RKO (cell line): ENCODE results near the gene TWF1.
"Not testable (repeated sequence)": the region's sequence is repeated elsewhere in the genome, so short reads cannot be mapped to it uniquely, and the experiment has no call there.

Experiments
- DNase-seq: peaks from one replicate; pipeline ENCODE4 v3.0.0-alpha.2; 2016; ENCODE audit warnings: low spot score

Gene TWF1

DNA sequence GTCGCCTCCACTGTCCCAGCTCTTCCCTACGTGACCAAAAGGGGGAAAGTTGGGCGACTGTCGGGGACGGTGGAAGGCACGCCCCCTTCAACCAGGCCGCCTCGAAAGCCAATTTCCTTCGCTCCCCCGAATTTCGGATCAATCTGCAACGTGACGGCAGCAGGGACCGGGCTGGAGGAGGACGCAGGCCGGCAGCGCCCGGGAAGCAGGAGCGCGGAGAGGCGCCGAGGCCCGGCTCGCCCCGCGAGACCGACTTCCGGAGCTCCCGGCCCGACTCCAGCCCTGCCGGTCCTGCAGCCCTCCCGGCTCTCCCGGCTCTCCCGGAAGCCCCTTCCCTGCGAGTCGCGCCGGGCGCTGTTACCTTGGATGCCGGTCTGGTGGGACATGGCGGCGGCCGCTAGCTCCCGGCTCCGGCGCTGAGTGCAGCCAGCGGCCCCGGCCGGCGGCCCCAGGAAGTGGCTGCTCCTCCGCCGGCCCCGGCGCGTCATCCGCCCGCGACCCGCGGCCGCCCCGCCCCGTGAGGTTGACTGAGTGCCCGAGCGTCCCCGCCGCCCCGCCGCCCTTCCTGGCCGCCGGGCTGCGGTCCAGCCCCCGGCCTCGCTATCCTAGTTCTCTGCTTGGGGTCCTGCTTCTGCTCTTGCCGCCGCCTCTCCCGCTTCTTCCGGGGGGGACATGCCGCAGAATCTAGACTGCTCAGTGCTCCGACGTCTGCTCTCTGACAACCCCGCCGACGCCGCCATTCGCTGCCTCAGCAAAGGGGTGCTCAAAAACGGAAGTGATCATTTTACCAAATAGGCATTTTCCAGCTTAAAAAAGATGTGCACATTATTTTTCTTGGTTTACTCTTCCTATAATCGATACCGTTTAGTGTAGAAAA, at the start of gene TWF1:
Gene TWF1 (minus strand): TSS at position 458 of the 877 bp plus-strand sequence. CDS start 72 bp downstream, at position 386.
- peak; percentile 82 for DNase-seq

DNA sequence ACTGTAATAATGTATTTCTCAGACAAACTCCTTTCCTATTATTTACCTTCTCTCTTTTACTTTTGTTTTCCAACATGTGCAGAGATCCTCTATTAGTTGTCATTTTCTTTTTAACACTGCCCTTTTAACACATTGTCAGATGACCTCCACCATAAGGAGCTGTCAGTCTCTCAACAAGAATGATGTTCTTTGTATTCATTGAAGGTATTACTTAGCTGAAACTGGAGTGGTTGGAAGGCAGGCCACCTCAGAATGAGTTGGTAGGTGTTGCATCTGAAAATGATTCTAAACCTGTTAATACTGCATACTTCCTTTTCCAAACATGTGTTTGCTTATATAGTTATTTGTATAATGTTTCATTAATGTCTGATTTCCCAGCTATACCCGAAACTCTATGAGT, 46.6 kb upstream of the TWF1 start:
- no peak for DNase-seq

DNA sequence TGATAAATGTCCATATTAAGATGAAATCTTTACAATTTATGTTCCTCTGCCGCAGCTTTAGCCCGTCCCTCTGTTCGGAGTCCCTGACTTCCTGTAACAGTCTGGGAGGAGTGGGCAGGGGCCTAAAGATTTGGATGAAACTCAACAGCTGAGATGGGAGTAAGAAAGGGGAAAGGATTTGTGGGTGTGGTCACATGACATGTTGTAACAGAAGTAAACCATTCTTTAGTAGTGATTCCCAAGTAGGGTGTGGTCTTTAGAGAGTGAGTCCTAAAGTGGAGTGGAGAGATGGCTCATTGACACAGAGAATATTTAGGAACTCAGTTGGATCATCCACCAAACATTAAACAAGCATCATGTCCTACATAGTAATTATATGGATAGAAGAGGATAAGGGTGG, 42.7 kb upstream of the TWF1 start:
- no peak for DNase-seq

DNA sequence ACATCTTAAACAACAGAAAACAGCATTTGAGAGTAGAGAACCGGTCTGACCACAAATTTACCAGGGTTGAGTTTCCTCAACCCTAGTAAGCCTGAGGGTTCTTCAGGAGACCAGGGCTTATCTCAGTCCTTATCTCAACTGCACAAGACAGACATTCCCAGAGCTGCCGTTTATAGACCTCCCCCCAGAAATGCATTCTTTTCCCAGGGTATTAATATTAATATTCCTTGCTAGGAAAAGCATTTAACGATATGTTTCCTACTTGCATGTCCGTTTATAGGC, 42.0 kb upstream of the TWF1 start:
- DNase-seq = no peak

DNA sequence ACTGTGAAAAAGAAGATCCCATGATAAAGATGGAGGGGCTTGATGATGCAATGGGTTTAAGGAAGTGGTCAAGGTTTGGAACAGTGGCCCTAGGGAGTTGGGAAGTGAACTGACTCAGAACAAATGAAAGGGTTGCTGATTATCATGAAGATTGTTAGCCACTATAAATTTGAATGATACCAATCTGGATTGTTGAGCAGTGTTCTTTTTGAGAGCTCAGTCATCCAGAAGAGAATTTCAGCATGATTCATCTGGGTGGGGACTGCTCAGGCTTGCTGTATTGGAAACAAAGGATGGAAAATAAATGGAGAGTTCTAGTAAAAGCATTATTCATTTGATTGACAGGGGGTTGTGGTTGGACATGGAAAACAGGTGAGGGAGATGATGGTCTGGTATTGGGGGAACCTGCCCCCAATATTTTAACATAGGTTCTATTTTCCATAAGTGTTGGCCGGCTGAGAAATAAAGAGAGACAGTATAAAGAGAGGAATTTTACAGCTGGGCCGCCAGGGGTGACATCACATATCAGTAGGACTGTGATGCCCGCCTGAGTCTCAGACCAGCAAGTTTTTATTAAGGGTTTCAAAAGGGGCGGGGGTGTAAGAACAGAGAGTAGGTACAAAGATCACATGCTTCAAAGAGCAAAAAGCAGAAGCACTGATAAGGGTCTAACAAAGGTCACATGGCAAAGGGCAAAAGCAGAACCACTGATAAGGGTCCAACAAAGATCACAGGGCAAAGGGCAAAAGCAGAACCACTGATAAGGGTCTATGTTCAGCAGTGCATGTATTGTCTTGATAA, 41.5 kb upstream of the TWF1 start:
- not testable (repeated sequence) for DNase-seq

DNA sequence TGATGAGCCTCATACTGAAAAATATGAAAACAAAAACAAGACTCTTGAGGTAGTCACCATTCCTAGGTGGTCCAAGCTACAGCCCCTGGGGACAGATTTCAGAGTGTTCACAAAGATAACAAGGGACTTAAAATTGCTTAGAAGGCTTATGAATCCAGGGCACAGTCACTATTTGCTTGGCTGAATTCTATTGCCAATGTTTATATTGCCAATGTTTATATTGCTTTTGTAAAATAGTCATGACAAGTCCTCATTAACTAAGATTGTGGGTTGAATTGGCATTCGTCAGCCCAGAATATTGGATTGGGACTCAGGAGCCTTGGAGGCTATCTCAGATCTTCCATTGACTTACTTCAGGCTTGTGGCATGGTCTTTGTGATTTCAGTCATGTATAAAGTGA, 36.1 kb upstream of the TWF1 start:
- no peak for DNase-seq

DNA sequence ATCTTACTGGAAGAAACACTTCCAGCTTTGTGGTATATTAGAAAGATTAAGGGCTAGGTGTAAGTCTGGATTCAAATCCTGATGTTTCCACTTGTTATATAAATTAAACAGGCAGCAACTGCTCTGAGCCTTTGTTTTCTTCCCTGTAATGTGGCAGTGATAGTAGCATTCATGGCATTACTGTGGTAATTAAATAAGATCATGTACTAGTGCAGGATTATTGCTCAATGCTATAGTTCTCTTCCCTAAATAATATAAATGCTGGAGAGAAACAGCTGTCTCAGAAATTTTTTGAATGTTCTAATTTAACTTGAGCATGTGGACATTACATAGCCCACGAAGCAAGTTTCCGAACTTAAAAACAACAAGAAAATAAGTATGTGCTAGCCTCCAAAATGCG, 35.1 kb upstream of the TWF1 start:
- no peak for DNase-seq

DNA sequence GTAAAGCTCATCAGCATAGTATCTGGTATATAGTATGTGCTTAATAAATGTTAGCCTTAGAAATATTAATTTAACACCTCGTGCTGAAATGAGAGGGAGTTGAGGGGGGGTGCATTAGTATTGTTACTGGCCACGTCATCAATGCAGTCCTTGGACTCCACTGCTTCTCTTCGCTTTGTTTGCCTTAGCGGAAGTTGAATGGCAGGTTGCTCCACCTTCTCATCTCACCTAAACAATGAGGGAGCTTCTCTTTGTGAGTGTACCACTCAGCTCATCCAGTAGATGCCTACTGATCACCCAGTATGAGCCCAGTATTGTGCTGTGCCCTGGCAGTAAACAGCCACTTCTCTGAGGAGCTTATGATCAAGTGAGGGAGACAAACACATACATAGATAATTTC, 34.2 kb upstream of the TWF1 start:
- no peak for DNase-seq

DNA sequence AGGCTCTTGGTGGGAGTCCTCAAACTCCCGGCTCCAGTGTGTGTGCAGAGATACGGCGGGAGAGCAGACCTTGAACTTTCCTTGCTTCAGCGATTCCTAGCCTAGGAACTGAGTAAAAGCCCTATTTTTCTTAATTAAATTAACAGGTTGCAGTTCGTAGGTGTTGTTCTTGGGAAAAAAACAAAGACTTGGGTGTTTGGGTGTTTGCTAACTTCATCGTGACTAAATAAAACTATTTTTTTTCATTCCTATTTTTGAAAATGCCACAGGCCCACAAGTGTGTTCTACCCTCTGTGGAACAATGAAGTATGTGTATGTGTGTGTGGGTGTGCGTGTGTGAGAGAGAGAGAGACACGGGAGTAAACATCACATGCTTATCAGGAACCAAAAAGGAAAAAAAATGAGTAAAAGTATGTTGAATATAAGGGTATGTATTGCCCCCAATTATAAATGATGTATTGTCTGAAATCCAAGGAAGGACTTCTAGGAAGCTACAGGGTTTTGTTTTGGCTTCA, 30.4 kb upstream of the TWF1 start:
- peak; percentile 66 for DNase-seq

DNA sequence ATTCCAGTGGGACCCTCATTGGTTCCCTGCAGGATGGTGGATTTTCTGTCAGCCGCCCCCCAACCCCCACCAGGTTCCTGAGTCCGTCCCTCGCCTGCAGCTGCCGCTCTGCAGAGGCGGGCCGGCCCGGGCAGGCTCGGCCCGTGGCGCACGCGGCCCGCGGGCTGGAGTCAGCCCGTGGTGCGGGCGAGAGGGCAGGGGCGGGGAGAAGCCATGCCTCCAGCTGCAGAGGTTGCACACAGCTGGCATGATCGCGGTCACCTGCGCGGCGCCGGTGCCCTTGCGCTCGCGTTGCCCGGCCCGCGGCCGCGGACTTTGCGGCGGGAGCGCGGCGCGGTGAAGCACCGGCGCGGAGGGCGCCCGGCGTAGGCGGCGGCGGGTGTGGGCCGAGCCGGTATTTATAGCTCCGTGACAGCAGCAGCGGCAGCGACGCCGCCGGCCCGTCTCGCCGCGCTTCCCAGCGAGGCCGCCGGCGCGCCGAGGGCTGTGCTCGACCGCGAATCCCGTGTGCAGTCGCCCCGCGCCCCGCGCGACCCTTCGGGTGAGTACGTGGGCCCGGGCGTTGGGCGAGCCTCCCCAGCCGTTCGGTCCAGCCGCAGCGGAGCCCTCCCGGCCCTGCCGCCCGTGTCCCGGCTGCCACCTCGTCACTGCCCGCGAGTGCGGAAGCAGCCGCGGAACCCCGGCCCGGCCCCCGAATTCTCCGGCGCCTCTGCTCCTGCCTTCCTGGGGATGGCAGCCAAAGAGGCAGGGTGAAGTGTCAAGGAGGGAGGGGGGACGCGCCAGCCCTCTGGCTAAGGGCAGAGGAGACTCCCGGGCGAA, 29.7 kb upstream of the TWF1 start, which contains the start of gene TMEM117:
Gene TMEM117 (plus strand): TSS at position 426 of the 819 bp plus-strand sequence.
- DNase-seq = peak; percentile 73

DNA sequence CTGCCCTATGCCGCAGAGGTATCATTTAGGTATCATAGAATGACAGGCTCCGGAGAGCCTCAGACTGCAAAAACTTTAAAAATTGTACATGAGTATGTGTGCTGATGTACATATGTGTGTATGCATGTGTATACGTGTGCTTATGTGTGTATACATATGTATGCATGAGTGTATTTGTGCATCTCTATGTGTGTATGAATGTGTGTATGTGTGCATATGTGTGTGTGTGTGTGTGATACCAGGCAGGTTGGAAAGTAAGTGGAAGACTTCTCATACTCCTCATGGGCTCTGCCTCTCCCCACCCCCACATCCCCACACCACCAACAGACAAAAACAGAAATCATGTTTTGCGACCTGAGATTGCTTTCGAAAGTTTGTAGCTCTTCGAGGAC, 29.1 kb upstream of the TWF1 start:
- peak; percentile 45 for DNase-seq

DNA sequence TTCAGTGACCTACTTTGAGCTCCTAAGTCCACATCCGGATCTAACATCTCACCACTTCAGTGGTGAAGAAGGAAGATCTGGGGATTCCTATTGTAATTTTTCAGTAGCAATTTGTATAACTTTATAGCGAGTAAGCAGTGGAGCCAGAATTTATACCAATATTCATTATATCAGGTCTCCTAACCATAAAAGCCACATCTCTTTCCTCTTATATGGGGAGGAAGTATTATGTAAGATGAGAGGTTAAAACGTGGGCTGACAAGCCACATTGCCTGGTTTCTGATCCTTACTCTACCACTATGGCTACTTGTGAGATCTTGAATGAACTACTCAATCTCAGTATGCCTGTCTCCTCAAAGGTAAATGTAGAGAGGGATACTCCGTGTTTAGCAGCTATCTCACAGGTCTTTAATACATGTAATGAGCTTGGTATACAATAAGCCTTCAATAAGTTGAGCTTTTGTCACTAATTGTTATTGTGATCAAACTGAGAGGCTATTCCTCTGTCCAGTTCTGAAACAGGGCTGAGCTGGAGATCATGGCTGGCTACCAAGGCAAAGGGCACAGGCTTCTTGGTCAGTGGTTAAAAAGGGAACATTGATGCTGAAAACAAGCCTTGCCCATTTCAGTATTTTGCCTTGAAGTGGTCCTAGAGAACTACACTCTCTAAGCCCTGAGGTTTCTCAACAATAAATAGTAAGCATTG, 26.5 kb upstream of the TWF1 start:
- no peak for DNase-seq

DNA sequence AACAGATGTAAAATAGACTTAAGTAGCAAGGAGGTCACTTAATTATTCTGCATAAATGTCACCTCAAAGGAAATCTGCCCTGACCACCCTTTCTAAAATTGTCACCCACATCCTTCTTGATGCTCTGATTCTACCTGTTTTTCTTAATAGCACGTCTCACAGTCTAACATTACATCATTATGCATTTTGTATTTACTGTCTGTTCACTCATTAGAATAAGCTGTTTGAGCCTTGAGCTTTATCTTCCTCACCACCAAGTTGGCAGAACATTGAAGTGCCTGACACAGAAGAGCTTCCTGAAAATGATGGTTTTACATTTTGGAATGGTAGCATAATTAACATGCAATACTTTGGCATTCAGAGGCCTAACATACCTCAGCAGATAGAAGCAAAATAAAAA, 21.0 kb upstream of the TWF1 start:
- no peak for DNase-seq

DNA sequence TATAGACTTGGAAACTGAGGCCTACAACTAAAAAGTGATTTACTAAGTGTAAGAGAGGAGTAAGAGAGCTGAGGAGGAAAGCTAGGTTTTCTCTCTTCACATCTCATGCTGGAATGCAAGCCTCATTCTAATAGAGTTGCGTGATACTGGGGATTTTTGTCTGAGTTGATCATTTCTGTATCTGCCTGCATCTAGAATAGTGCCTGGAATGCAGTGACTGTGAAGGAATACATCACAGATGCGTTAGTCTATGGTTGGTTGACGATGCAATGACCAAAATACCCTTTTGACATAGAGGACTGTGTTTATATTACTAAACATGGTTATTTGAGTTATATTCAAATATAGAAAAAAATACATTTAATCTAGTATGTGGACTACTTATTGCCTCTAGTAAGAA, 20.6 kb upstream of the TWF1 start:
- no peak for DNase-seq

DNA sequence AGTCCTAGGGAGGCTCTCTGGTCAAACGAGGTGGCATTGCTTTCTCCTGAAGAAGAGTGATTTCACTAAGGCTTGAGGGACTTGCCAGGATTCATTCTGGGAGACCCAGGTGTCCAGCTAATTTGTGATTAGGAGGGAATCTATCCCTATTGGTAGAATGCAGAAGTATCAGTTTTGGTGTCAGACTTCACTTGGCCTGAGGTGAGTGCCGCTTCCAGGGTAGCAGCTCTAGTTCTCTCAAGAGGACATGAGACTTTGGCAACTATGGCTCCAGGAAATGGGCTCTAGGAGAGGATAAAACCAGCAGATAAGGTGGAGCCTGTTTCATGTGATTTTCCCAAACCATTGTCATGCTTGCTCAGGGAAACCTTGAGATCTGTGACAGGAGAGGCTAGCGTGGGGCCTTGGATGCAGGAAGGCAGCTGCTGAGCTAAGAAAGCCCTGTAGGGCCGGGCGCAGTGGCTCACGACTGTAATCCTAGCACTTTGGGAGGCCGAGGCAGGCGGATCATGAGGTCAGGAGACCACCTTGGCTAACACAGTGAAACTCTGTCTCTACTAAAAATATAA, 18.2 kb upstream of the TWF1 start:
- DNase-seq = no peak

DNA sequence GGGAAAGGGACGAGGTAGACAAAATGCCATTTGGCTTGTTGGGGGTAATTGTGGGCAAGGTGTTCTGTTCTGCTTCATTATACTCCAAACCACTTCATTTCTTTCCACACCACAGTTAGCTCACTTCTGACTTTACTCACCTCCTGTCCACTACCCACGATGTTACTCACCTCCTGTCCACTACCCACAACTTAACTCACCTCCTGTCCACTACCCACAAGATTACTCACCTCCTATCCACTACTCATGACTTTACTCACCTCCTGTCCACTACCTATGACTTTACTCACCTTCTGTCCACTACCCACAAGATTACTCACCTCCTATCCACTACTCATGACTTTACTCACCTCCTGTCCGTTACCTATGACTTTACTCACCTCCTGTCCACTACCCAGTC, 10.1 kb upstream of the TWF1 start:
- peak; percentile 92 for DNase-seq

DNA sequence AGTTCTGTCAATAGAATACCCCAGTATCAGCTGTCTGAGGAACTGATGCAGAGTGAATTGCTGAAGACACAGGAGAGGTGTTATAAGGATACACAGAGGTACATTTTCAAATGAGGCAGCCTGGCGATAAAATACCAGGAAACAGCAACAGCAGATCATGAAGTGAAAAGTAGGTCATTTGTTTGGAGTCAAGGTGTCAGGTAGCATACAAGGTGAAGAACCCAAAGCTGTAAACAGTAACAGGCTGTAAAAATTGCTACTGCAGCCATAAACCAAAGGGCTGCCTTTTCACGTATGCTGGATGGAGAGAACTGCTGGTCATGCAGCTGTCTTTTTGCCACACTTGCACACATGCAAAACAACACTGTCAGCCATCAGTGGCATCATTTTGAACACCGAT, 9.3 kb upstream of the TWF1 start:
- DNase-seq = no peak

DNA sequence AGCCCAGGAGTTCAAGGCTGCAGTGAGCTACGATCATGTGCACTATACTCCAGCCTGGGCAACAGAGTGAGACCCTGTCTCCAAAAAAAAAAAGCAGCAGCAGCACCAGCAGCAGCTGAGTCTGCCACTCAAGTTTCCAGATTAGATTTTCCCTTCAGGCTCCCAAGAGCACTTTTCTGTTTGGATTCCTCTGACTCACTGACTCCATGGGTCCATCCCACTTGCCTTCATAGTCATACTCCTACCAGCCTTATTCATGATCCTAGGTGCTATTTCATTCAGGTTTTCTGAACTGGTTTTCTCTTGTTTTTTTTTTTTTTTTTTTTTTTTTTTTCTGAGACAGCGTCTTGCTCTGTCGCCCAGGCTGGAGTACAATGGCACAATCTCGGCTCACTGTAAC, 6.8 kb upstream of the TWF1 start:
- DNase-seq = peak; percentile 44

DNA sequence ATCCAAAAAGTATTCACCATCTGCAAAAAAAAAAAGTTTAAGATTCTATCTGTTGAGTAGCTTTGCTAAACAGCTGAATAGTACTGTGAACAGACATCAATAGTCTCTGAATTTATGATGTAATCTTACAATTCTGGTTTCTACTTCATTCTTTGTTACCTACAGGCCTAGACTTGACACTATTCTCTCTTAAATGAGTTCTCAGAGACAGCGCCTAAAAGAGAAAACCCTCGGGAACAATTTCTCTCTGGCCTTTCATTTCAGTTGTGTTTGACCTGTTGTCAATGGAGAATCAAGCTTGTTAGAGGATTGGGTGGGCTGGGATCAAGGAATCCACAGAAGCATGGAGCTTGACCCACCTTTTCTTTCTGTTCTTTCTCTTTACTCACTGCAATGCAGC, 5.9 kb upstream of the TWF1 start:
- no peak for DNase-seq

DNA sequence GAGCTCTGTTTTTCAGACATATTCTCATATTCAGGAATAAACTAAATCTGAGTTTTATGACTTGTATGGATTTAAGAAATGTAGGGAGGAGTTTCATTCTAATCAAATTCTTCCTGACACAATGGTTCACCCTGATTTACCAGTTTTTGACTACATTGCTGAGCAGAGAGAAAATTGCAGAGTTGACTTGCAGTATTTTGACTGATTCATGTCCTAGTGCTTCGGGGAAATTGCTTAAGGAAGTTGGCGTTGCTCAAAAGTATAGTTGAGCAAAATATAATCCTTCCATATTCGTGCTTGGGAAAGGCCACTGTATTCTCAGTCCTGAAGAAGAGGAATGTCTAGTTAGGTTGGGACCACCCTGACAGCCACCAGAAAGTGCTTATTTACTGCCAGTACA, 1.3 kb upstream of the TWF1 start:
- no peak for DNase-seq

DNA sequence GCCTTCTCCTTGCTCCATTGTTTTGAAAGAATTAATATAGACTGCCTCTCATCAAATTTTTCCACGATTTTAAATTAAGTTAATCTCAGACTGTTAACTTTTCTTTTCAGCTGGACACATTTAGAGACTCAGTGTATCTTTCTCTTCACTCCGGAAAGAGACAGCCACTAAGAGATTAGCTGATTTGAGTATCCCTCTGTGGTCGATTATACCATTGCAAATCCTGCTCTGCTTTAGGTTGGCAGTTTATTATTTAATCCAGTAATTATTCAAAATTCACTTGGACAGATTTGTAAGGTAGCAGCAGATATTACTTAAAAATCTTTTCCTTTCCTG, 588 bp upstream of the TWF1 start:
- no peak for DNase-seq
